K562 (cell line): ENCODE results near the gene KDM4F. TPM values are rescaled to one million over a fixed set of nuclear protein-coding genes. Genes with fewer than 3 reads are reported as not detected.

ENCODE experiments used
- ARID1B ChIP-seq: fragments of 450-650 bp; IDR thresholded peaks from 2 replicates; pipeline ENCODE4 v1.6.1; 2016; ENCODE audit warnings: antibody characterized with exemption, mild to moderate bottlenecking, inconsistent platforms
- ATF1 ChIP-seq, 2 experiments: fragments of 450-650 bp in 1 of 2; IDR thresholded peaks; 2 replicates each; pipeline ENCODE4 v1.6.1; 2016; ENCODE audit warnings: missing compliant biosample characterization in 1 of 2, missing genetic modification characterization in 1 of 2
- CC2D1A ChIP-seq: fragments of 450-650 bp; IDR thresholded peaks from 2 replicates; pipeline ENCODE4 v1.6.1; 2017; ENCODE audit warnings: mild to moderate bottlenecking
- FOXK2 ChIP-seq, 2 experiments: fragments of 450-650 bp; IDR thresholded peaks in 1 of 2; conservative IDR thresholded peaks in 1 of 2; 2 replicates each; pipeline ENCODE4 v1.6.1; 2016; ENCODE audit warnings: low read depth in 2 of 2, mild to moderate bottlenecking in 1 of 2
- HMBOX1 ChIP-seq: sonication (generic); IDR thresholded peaks from 2 replicates; pipeline ENCODE4 v1.6.1; 2016
- HMG20A ChIP-seq: fragments of 450-650 bp; formaldehyde crosslinking; conservative IDR thresholded peaks from 2 replicates; pipeline ENCODE4 v1.4.0; 2020; ENCODE audit warnings: mild to moderate bottlenecking, mixed read lengths
- MYBL2 ChIP-seq, 2 experiments: fragments of 450-650 bp in 1 of 2; sonication (generic) in 1 of 2; formaldehyde crosslinking in 1 of 2; IDR thresholded peaks; 2 replicates each; pipeline versions ENCODE4 v1.6.1 to v1.8.1; 2017 to 2022; ENCODE audit warnings: borderline replicate concordance in 1 of 2, inconsistent platforms in 1 of 2, low read depth in 1 of 2, mild to moderate bottlenecking in 1 of 2, missing genetic modification reagents in 1 of 2, moderate library complexity in 1 of 2
- TARDBP ChIP-seq: fragments of 450-650 bp; IDR thresholded peaks from 2 replicates; pipeline ENCODE4 v1.6.1; 2016
- THRAP3 ChIP-seq: fragments of 450-650 bp; IDR thresholded peaks from 2 replicates; pipeline ENCODE4 v1.6.1; 2016; ENCODE audit warnings: mild to moderate bottlenecking, inconsistent platforms, borderline replicate concordance
- ZFX ChIP-seq: sonication (generic); formaldehyde crosslinking; IDR thresholded peaks from 2 replicates; pipeline ENCODE4 v1.8.0; 2022; ENCODE audit warnings: mild to moderate bottlenecking, missing genetic modification reagents, moderate library complexity
- polyA plus RNA-seq, 8 experiments: library from polyadenylated mRNA; depleted of rRNA in 4 of 8; stranded (reverse) in 5 of 8; unstranded in 3 of 8; fragments of >200 nt; fragmentation: Nextera tagmentation in 2 of 8; fragmentation: Illumina TruSeq in 1 of 8; extraction: Ambion mirVana in 2 of 8; extraction: Trizol in 1 of 8; gene quantifications; 2 replicates each; pipeline versions ENCODE4 v1.2.1 to v1.2.3, GENCODE V29; 2011 to 2014; ENCODE audit warnings: inconsistent platforms in 1 of 8, missing spikeins in 1 of 8
- total RNA-seq, 7 experiments: library from RNA; depleted of rRNA in 6 of 7; stranded (reverse); fragments of >200 nt in 6 of 7; fragmentation: Illumina TruSeq in 2 of 7; extraction: Trizol in 2 of 7; gene quantifications; 2 replicates each; pipeline versions ENCODE4 v1.2.1 to v1.2.3, GENCODE V29; 2011 to 2021; ENCODE audit warnings: low replicate concordance in 1 of 7
- TF ChIP-seq, protein P1 (sequence below): fragments of 200-600 bp; sonication (generic); IDR thresholded peaks from one replicate; pipeline ENCODE4 v1.6.1; 2012; ENCODE audit warnings: mild to moderate bottlenecking, low read depth, low read length, inconsistent platforms
- TF ChIP-seq, protein P2 (sequence below): fragments of 450-650 bp; formaldehyde crosslinking; IDR thresholded peaks from 2 replicates; pipeline ENCODE4 v1.4.0; 2022; ENCODE audit warnings: missing genetic modification characterization
- TF ChIP-seq, protein P3 (sequence below): fragments of 250-450 bp; sonication (Bioruptor Pico); IDR thresholded peaks from 2 replicates; pipeline ENCODE4 v1.8.0; 2022; ENCODE audit warnings: inconsistent platforms, mild to moderate bottlenecking, moderate library complexity, borderline replicate concordance

Gene KDM4F
- total and polyA plus RNA-seq, 9 of the 15 experiments (the other 6 are each of a cell fraction or from before 2014, with no cell fraction given) = not detected

GRCh38 chr11:95068549-95068948 lies 19.3 kb downstream of the KDM4F start (continued):
- TF ChIP-seq, protein P1, sequence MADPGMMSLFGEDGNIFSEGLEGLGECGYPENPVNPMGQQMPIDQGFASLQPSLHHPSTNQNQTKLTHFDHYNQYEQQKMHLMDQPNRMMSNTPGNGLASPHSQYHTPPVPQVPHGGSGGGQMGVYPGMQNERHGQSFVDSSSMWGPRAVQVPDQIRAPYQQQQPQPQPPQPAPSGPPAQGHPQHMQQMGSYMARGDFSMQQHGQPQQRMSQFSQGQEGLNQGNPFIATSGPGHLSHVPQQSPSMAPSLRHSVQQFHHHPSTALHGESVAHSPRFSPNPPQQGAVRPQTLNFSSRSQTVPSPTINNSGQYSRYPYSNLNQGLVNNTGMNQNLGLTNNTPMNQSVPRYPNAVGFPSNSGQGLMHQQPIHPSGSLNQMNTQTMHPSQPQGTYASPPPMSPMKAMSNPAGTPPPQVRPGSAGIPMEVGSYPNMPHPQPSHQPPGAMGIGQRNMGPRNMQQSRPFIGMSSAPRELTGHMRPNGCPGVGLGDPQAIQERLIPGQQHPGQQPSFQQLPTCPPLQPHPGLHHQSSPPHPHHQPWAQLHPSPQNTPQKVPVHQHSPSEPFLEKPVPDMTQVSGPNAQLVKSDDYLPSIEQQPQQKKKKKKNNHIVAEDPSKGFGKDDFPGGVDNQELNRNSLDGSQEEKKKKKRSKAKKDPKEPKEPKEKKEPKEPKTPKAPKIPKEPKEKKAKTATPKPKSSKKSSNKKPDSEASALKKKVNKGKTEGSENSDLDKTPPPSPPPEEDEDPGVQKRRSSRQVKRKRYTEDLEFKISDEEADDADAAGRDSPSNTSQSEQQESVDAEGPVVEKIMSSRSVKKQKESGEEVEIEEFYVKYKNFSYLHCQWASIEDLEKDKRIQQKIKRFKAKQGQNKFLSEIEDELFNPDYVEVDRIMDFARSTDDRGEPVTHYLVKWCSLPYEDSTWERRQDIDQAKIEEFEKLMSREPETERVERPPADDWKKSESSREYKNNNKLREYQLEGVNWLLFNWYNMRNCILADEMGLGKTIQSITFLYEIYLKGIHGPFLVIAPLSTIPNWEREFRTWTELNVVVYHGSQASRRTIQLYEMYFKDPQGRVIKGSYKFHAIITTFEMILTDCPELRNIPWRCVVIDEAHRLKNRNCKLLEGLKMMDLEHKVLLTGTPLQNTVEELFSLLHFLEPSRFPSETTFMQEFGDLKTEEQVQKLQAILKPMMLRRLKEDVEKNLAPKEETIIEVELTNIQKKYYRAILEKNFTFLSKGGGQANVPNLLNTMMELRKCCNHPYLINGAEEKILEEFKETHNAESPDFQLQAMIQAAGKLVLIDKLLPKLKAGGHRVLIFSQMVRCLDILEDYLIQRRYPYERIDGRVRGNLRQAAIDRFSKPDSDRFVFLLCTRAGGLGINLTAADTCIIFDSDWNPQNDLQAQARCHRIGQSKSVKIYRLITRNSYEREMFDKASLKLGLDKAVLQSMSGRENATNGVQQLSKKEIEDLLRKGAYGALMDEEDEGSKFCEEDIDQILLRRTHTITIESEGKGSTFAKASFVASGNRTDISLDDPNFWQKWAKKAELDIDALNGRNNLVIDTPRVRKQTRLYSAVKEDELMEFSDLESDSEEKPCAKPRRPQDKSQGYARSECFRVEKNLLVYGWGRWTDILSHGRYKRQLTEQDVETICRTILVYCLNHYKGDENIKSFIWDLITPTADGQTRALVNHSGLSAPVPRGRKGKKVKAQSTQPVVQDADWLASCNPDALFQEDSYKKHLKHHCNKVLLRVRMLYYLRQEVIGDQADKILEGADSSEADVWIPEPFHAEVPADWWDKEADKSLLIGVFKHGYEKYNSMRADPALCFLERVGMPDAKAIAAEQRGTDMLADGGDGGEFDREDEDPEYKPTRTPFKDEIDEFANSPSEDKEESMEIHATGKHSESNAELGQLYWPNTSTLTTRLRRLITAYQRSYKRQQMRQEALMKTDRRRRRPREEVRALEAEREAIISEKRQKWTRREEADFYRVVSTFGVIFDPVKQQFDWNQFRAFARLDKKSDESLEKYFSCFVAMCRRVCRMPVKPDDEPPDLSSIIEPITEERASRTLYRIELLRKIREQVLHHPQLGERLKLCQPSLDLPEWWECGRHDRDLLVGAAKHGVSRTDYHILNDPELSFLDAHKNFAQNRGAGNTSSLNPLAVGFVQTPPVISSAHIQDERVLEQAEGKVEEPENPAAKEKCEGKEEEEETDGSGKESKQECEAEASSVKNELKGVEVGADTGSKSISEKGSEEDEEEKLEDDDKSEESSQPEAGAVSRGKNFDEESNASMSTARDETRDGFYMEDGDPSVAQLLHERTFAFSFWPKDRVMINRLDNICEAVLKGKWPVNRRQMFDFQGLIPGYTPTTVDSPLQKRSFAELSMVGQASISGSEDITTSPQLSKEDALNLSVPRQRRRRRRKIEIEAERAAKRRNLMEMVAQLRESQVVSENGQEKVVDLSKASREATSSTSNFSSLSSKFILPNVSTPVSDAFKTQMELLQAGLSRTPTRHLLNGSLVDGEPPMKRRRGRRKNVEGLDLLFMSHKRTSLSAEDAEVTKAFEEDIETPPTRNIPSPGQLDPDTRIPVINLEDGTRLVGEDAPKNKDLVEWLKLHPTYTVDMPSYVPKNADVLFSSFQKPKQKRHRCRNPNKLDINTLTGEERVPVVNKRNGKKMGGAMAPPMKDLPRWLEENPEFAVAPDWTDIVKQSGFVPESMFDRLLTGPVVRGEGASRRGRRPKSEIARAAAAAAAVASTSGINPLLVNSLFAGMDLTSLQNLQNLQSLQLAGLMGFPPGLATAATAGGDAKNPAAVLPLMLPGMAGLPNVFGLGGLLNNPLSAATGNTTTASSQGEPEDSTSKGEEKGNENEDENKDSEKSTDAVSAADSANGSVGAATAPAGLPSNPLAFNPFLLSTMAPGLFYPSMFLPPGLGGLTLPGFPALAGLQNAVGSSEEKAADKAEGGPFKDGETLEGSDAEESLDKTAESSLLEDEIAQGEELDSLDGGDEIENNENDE = no peak
- peak; percentile 60; the same call in 1 of the 2 replicates for TF ChIP-seq CC2D1A
- TF ChIP-seq, protein P2, sequence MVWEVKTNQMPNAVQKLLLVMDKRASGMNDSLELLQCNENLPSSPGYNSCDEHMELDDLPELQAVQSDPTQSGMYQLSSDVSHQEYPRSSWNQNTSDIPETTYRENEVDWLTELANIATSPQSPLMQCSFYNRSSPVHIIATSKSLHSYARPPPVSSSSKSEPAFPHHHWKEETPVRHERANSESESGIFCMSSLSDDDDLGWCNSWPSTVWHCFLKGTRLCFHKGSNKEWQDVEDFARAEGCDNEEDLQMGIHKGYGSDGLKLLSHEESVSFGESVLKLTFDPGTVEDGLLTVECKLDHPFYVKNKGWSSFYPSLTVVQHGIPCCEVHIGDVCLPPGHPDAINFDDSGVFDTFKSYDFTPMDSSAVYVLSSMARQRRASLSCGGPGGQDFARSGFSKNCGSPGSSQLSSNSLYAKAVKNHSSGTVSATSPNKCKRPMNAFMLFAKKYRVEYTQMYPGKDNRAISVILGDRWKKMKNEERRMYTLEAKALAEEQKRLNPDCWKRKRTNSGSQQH = no peak
- no peak for TF ChIP-seq TARDBP
- peak; percentile 81 for TF ChIP-seq ZFX (CRISPR knock-in tag)
- TF ChIP-seq ARID1B = peak; percentile 16; the same call in 1 of the 2 replicates
- TF ChIP-seq FOXK2 (conservative IDR thresholded peaks at IDR 0.05 in 1 of 2, IDR thresholded peaks at IDR 0.05 in 1 of 2; ENCODE audit: low read depth in 2 of 2) = peak; percentile 97 to 98
- no peak for TF ChIP-seq HMG20A
- TF ChIP-seq ATF1 (CRISPR knock-in tag; IDR thresholded peaks at IDR 0.05) = no peak
- peak; percentile 80 for TF ChIP-seq ATF1 (tag; IDR thresholded peaks at IDR 0.05)
- 0 out of 2 replicates have a peak, but pooled peaks have one; percentile 30 for TF ChIP-seq MYBL2 (IDR thresholded peaks at IDR 0.05; ENCODE audit: low read depth)
- no peak for TF ChIP-seq MYBL2 (CRISPR knock-in tag; IDR thresholded peaks at IDR 0.05; ENCODE audit: borderline replicate concordance)
- TF ChIP-seq THRAP3 = no peak
- TF ChIP-seq, protein P3, sequence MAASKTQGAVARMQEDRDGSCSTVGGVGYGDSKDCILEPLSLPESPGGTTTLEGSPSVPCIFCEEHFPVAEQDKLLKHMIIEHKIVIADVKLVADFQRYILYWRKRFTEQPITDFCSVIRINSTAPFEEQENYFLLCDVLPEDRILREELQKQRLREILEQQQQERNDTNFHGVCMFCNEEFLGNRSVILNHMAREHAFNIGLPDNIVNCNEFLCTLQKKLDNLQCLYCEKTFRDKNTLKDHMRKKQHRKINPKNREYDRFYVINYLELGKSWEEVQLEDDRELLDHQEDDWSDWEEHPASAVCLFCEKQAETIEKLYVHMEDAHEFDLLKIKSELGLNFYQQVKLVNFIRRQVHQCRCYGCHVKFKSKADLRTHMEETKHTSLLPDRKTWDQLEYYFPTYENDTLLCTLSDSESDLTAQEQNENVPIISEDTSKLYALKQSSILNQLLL (CRISPR knock-in tag) = no peak
- no peak; the same call in 1 of the 2 replicates for TF ChIP-seq HMBOX1
